ENCODE measurements around the gene HNRNPF. TPM values are rescaled to one million over a fixed set of nuclear protein-coding genes. Genes with fewer than 3 reads are reported as not detected.
"Not testable (repeated sequence)": the region's sequence is repeated elsewhere in the genome, so short reads cannot be mapped to it uniquely, and the experiment has no call there.

HNRNPF gene
- total RNA-seq, 1 donor from 2014 or later = 150 TPM

DNA sequence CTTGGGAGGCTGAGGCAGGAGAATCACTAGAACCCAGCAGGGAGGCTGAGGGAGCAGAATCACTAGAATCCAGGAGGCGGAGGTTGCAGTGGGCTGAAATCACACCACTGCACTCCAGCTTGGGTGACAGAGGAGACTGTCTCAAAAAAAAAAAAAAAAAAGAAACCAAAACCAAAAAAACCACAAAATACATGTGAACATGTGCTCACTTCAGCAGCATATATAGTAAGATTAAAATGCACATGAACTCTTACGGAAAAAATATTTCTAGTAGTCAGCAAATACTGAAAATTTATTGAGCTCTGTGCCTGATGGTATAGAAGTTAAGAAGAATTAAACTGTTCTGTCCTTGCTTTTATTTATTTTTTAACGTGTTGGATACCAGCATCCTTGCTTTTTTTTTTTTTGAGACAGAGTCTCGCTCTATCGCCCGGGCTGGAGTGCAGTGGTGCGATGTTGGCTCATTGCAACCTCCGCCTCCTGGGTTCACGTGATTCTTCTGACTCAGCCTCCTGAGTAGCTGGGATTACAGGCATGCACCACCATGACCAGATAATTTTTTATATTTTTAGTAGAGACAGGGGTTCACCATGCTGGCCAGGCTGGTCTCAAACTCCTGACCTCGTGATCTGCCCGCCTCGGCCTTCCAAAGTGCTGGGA, 18.3 kb upstream of the HNRNPF start:
- Histone ChIP-seq H3K36me3 (no peaks in the 10 kb centered on the region), H3K9me3 (no peaks in the 10 kb centered on the region), H3K4me1 (no peaks in the 10 kb centered on the region), H3K4me3 (no peak overlapping the region), H3K27ac (no peak overlapping the region), H3K27me3 (no peaks in the 10 kb centered on the region)
- intact Hi-C loops (cut with DNase I) = no loop called here
- DNase-seq (ENCODE audit: extremely low spot score in 2 of 2) = no peak
- TF ChIP-seq POLR2A (IDR thresholded peaks at IDR 0.05) (no peak), POLR2AphosphoS5 (IDR thresholded peaks at IDR 0.05; ENCODE audit: insufficient read depth in 1 of 2, low read depth in 1 of 2) (no peak)
- TF ChIP-seq, protein P1, sequence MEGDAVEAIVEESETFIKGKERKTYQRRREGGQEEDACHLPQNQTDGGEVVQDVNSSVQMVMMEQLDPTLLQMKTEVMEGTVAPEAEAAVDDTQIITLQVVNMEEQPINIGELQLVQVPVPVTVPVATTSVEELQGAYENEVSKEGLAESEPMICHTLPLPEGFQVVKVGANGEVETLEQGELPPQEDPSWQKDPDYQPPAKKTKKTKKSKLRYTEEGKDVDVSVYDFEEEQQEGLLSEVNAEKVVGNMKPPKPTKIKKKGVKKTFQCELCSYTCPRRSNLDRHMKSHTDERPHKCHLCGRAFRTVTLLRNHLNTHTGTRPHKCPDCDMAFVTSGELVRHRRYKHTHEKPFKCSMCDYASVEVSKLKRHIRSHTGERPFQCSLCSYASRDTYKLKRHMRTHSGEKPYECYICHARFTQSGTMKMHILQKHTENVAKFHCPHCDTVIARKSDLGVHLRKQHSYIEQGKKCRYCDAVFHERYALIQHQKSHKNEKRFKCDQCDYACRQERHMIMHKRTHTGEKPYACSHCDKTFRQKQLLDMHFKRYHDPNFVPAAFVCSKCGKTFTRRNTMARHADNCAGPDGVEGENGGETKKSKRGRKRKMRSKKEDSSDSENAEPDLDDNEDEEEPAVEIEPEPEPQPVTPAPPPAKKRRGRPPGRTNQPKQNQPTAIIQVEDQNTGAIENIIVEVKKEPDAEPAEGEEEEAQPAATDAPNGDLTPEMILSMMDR (IDR thresholded peaks at IDR 0.05) = no peak

DNA sequence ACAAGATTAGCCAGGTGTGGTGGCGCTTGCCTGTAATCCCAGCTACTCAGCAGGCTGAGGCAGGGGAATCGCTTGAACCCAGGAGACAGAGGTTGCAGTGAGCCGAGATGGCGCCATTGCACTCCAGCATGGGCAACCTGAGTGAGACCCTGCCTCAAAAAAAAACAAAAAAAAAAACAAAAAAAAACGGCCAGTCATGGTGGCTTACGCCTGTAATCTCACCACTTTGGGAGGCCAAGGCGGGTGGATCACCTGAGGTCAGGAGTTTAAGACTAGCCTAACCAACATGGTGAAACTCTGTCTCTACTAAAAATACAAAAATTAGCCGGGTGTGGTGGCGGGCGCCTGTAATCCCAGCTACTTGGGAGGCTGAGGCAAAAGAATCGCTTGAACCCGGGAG, 17.5 kb upstream of the HNRNPF start:
- H3K27ac ChIP-seq; H3K27me3 ChIP-seq; H3K36me3 ChIP-seq; intact Hi-C loops (cut with DNase I); DNase-seq (ENCODE audit: extremely low spot score in 2 of 2); H3K9me3 ChIP-seq; H3K4me3 ChIP-seq; H3K4me1 ChIP-seq: not testable (repeated sequence)

DNA sequence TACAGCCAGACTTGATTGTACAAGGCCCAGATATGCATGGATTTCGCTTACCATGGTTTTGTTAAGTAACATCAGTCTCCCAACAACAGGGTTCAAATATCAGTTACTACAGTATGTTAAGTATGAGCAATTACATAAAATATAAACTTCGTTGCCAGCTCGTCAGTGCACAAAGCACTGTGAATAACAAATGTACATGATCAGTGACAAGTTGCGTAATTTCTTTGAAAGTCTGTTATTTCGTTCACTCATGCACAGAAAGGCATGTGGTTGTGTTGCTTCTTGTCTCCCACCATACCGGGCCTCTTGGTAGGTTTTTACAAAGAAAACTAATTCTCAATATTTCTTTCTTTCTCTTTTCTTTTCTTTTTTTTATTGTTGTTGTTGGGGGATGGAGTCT, 15.4 kb upstream of the HNRNPF start:
- TF ChIP-seq POLR2A (IDR thresholded peaks at IDR 0.05) (no peak), POLR2AphosphoS5 (IDR thresholded peaks at IDR 0.05; ENCODE audit: insufficient read depth in 1 of 2, low read depth in 1 of 2) (no peak)
- TF ChIP-seq, protein P1 (IDR thresholded peaks at IDR 0.05) = no peak
- no peak for DNase-seq (ENCODE audit: extremely low spot score in 2 of 2)
- no peak overlapping the region for H3K27ac ChIP-seq
- intact Hi-C loops (cut with DNase I) = no loop called here
- H3K36me3 ChIP-seq = no peaks in the 10 kb centered on the region
- no peaks in the 10 kb centered on the region for H3K27me3 ChIP-seq
- no peaks in the 10 kb centered on the region for H3K9me3 ChIP-seq
- H3K4me3 ChIP-seq = no peak overlapping the region
- H3K4me1 ChIP-seq = peaks cover 15% of the 10 kb centered on the region

DNA sequence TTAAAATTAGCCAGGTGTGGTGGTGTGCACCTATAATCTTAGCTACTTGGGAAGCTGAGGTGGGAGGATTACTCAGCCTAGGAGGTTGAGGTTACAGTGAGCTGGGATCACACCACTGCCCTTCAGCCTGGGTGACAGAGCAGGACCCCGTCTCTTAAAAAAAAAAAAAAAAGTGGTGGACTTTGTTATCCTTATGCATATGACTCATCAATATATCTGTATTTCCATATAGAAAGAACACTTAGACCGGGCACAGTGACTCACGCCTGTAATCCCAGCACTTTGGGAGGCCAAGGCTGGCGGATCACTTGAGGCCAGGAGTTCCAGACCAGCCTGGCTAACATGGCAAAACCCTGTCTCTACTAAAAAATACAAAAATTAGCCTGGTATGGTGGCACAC, 13.0 kb upstream of the HNRNPF start:
- H3K4me3 ChIP-seq; DNase-seq (ENCODE audit: extremely low spot score in 2 of 2); H3K9me3 ChIP-seq; H3K27me3 ChIP-seq; H3K36me3 ChIP-seq; intact Hi-C loops (cut with DNase I): not testable (repeated sequence)
- H3K4me1 ChIP-seq = peaks cover 15% of the 10 kb centered on the region
- peak overlapping the region; percentile 95 for H3K27ac ChIP-seq

DNA sequence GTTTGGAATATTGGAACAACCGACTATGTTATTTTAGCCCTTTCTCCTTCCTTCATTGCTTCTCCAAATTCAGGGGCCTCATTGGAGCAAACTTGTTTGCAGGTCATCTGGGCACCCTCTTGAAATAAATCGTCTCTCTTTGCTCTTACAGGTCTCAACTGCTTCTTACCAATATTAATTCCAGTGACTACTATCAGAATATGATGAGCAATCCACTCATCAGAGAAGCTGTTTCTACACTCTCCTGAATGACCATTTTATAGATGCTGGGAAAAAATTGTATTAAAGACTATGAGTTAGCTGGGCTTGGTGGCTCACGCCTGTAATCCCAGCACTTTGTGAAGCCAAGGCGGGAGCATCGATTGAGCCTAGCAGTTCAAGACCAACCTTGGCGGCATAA, 12.5 kb upstream of the HNRNPF start:
- intact Hi-C loops (cut with DNase I) = no loop called here
- no peak for DNase-seq (ENCODE audit: extremely low spot score in 2 of 2)

DNA sequence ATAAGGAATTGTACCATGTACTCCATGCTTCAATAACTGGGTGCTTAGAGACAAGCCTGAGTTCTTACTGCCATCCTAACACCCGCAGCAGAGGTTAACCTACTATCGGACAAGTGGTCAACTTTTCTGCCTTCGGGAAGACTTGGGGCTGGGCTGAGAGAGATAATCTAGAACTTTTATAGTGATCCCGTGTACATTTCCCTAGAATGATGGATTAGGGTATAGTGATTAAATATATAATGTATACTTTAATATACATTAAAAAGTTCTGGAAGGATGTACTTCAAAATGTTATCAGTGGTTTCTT, 12.2 kb upstream of the HNRNPF start:
- H3K36me3 ChIP-seq = no peaks in the 10 kb centered on the region
- peak overlapping the region; percentile 46 to 64 for H3K4me3 ChIP-seq
- peaks cover 15% of the 10 kb centered on the region for H3K4me1 ChIP-seq
- intact Hi-C loops (cut with DNase I) = no loop called here
- H3K27ac ChIP-seq = peak overlapping the region; percentile 95
- H3K27me3 ChIP-seq = no peaks in the 10 kb centered on the region
- DNase-seq (ENCODE audit: extremely low spot score in 2 of 2) = no peak
- TF ChIP-seq, protein P1 (IDR thresholded peaks at IDR 0.05) = no peak
- no peak for TF ChIP-seq POLR2A (IDR thresholded peaks at IDR 0.05)
- TF ChIP-seq POLR2AphosphoS5 (IDR thresholded peaks at IDR 0.05; ENCODE audit: insufficient read depth in 1 of 2, low read depth in 1 of 2) = no peak
- H3K9me3 ChIP-seq = no peaks in the 10 kb centered on the region

More for the DNA sequence above, 12.5 kb upstream of the HNRNPF start:
- Histone ChIP-seq H3K9me3 (no peaks in the 10 kb centered on the region), H3K4me1 (peaks cover 15% of the 10 kb centered on the region), H3K27ac (peak overlapping the region; percentile 95), H3K36me3 (no peaks in the 10 kb centered on the region), H3K4me3 (no peak overlapping the region), H3K27me3 (no peaks in the 10 kb centered on the region)
- TF ChIP-seq, protein P1 (IDR thresholded peaks at IDR 0.05) = no peak
- TF ChIP-seq POLR2AphosphoS5 (IDR thresholded peaks at IDR 0.05; ENCODE audit: insufficient read depth in 1 of 2, low read depth in 1 of 2) (no peak), POLR2A (IDR thresholded peaks at IDR 0.05) (no peak)

Data from vagina (tissue), 2 donors.